ENCODE data around the gene HHAT.
A peak's percentile ranks its signal among the peaks of the same experiment; 100 is the strongest.

The HHAT gene

DNA sequence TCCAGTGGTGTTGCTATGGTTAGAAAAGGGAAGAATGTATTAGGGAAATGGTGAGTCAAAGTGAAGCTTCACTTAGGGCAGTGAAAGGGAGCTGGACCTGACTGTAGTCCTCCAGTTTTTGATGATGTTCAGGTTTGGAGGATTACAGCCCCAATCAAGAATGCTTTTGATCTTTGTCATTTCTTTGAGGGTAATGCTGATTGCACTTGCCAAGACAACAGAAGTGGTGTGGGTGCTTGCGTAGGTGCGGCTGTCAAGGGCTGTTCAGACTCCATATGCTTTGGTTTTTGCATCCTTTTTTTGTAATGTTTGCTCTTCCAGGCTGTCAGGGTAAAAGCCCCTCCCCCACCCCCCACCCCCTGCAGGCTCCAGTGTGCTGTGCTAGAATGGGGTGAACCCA, 38.9 kb downstream of the HHAT start:
- no peak for TF ChIP-seq ZNF274 (IDR thresholded peaks at IDR 0.05; ENCODE audit: low read depth, low read length)
- TF ChIP-seq SUZ12 (IDR thresholded peaks at IDR 0.05; ENCODE audit: extremely low read depth, insufficient read depth, insufficient read length), result no peak
- no peak for TF ChIP-seq YY1 (IDR thresholded peaks at IDR 0.05; ENCODE audit: insufficient read depth, insufficient read length)
- Histone ChIP-seq H3K9ac (ENCODE audit: insufficient read length, low read depth) (no peak overlapping the region), H3K4me1 (ENCODE audit: insufficient read depth, insufficient read length) (no peaks in the 10 kb centered on the region), H3K4me3 (ENCODE audit: insufficient read length, low read depth) (no peak overlapping the region), H3K27me3 (ENCODE audit: insufficient read depth, insufficient read length) (no peaks in the 10 kb centered on the region), H3K36me3 (ENCODE audit: insufficient read depth, insufficient read length, low read length) (no peaks in the 10 kb centered on the region), H3K9me3 (ENCODE audit: insufficient read depth, low read length) (no peaks in the 10 kb centered on the region)
- no peak for DNase-seq (ENCODE audit: low read depth, low spot score)

DNA sequence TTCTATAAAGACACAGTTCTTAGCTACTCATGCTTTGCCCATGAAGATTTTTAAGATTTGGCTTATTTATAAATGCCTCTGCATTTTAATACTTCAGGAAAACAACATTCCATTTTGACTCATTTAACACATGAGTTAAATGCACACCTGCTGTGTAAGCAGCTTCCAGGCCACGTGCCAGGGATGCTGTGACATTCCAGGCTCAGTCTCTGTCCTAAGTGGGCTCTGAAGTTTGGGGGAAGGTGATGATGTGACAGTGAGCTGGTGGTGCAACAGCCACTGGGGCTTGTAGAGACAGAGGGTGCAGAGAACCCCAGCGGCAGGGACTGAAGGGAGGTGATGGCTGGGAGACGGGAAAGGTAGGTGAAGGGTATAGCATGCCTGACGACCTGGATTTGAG, 40.7 kb downstream of the HHAT start:
- no peak overlapping the region for H3K4me3 ChIP-seq (ENCODE audit: insufficient read length, low read depth)
- TF ChIP-seq ZNF274 (IDR thresholded peaks at IDR 0.05; ENCODE audit: low read depth, low read length) (no peak), SUZ12 (IDR thresholded peaks at IDR 0.05; ENCODE audit: extremely low read depth, insufficient read depth, insufficient read length) (no peak), YY1 (IDR thresholded peaks at IDR 0.05; ENCODE audit: insufficient read depth, insufficient read length) (no peak)
- no peaks in the 10 kb centered on the region for H3K36me3 ChIP-seq (ENCODE audit: insufficient read depth, insufficient read length, low read length)
- no peaks in the 10 kb centered on the region for H3K27me3 ChIP-seq (ENCODE audit: insufficient read depth, insufficient read length)
- DNase-seq (ENCODE audit: low read depth, low spot score), result peak; percentile 38
- H3K4me1 ChIP-seq (ENCODE audit: insufficient read depth, insufficient read length), result no peaks in the 10 kb centered on the region
- no peaks in the 10 kb centered on the region for H3K9me3 ChIP-seq (ENCODE audit: insufficient read depth, low read length)
- H3K9ac ChIP-seq (ENCODE audit: insufficient read length, low read depth), result no peak overlapping the region

DNA sequence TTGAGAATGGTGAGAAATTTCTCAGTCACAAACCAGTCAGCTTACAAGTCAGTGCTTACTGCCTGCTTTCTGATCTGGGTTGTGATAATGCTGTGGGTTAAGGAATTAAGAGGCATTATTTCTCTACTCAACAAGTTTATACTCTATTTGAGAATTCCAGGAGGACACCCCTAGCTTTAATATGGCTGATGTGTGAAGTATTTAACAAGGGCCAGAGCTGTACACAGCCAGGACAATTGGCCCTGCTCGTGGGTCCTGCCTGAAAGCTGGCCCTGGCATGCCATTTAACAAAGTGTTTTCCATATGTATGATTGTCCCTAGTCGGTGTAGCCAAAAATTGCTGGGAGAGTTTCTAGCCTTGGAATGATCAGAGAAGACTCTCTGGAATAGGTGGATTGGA, 43.2 kb downstream of the HHAT start:
- Histone ChIP-seq H3K36me3 (ENCODE audit: insufficient read depth, insufficient read length, low read length) (no peaks in the 10 kb centered on the region), H3K9ac (ENCODE audit: insufficient read length, low read depth) (no peak overlapping the region)
- TF ChIP-seq SUZ12 (IDR thresholded peaks at IDR 0.05; ENCODE audit: extremely low read depth, insufficient read depth, insufficient read length) (no peak), ZNF274 (IDR thresholded peaks at IDR 0.05; ENCODE audit: low read depth, low read length) (no peak), YY1 (IDR thresholded peaks at IDR 0.05; ENCODE audit: insufficient read depth, insufficient read length) (no peak)

DNA sequence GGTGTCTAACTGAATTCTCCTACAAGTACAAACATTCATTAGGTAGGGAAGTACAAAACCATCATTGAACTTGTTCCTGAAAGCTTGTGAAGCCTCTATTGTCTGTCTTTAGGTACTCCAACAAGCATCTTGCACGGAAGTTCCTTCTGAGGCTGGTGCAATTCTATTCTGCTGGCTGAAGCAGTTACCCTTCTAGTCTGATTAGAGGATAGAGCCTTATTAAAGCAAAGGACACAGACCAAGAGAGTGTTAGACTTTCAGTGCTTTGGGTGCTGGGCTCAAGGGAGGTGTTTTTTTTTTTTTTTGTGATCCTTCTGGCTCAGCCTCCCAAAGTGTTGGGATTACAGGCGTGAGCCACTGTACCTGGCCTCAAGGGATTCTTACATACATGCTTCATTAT, 43.8 kb downstream of the HHAT start:
- TF ChIP-seq SUZ12 (IDR thresholded peaks at IDR 0.05; ENCODE audit: extremely low read depth, insufficient read depth, insufficient read length), result no peak
- TF ChIP-seq YY1 (IDR thresholded peaks at IDR 0.05; ENCODE audit: insufficient read depth, insufficient read length), result no peak
- no peak for TF ChIP-seq ZNF274 (IDR thresholded peaks at IDR 0.05; ENCODE audit: low read depth, low read length)
- no peak for DNase-seq (ENCODE audit: low read depth, low spot score)
- H3K9me3 ChIP-seq (ENCODE audit: insufficient read depth, low read length), result no peaks in the 10 kb centered on the region
- H3K36me3 ChIP-seq (ENCODE audit: insufficient read depth, insufficient read length, low read length), result no peaks in the 10 kb centered on the region
- H3K27me3 ChIP-seq (ENCODE audit: insufficient read depth, insufficient read length), result no peaks in the 10 kb centered on the region
- no peak overlapping the region for H3K9ac ChIP-seq (ENCODE audit: insufficient read length, low read depth)
- no peak overlapping the region for H3K4me3 ChIP-seq (ENCODE audit: insufficient read length, low read depth)
- peaks cover 3% of the 10 kb centered on the region for H3K4me1 ChIP-seq (ENCODE audit: insufficient read depth, insufficient read length)

More for the DNA sequence above, 43.2 kb downstream of the HHAT start:
- Histone ChIP-seq H3K4me3 (ENCODE audit: insufficient read length, low read depth) (no peak overlapping the region), H3K27me3 (ENCODE audit: insufficient read depth, insufficient read length) (no peaks in the 10 kb centered on the region), H3K9me3 (ENCODE audit: insufficient read depth, low read length) (no peaks in the 10 kb centered on the region), H3K4me1 (ENCODE audit: insufficient read depth, insufficient read length) (peaks cover 3% of the 10 kb centered on the region)
- DNase-seq (ENCODE audit: low read depth, low spot score), result no peak

DNA sequence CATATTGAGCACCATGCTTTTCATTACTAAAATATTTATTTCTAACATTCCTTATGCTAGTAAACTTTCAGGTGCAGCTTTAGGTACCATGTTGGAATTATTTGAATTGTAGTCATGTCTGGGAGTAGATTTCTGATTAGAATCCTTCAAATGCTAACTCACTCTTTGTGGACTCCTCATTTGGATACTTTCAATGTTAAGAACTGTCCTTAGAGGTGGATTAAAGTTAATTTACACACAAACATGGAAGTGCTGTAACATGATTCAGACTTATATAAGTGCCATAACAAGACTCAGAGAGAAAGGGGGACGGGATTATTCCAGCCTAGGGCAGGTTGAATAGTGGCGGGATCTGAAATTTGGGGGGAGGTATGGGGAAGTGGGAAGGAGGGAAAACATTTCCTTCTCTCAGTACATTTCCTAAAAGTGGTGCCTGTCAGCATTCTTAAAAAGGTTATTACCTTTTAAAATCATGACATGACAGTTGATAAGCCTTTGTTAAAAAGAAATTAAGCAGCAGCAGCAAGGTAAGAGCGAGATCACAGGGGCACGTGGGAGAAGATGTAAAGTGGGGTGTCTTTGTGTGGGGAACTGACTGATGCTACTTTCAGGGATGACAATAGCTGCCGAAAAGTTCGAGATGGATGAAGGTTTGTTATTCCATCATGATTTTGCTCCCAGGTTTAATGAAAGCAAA, 44.4 kb downstream of the HHAT start:
- H3K4me1 ChIP-seq (ENCODE audit: insufficient read depth, insufficient read length), result peaks cover 5% of the 10 kb centered on the region
- H3K9me3 ChIP-seq (ENCODE audit: insufficient read depth, low read length), result no peaks in the 10 kb centered on the region
- no peak for DNase-seq (ENCODE audit: low read depth, low spot score)
- H3K27me3 ChIP-seq (ENCODE audit: insufficient read depth, insufficient read length), result no peaks in the 10 kb centered on the region
- no peak overlapping the region for H3K9ac ChIP-seq (ENCODE audit: insufficient read length, low read depth)
- TF ChIP-seq SUZ12 (IDR thresholded peaks at IDR 0.05; ENCODE audit: extremely low read depth, insufficient read depth, insufficient read length) (no peak), ZNF274 (IDR thresholded peaks at IDR 0.05; ENCODE audit: low read depth, low read length) (no peak), YY1 (IDR thresholded peaks at IDR 0.05; ENCODE audit: insufficient read depth, insufficient read length) (no peak)
- H3K4me3 ChIP-seq (ENCODE audit: insufficient read length, low read depth), result no peak overlapping the region
- H3K36me3 ChIP-seq (ENCODE audit: insufficient read depth, insufficient read length, low read length), result no peaks in the 10 kb centered on the region

DNA sequence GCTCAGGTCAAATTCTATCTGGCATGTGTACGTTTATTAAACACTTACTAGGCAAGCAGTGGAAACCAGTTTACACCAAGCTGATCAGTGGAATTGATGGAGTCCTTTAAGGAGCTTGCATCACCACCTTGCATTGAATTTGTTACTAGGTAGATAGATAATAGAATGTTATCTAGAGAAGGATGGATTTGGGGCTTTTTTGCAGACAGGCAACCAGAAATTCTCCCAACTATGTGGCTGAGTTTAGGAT, 44.9 kb downstream of the HHAT start:
- peaks cover 5% of the 10 kb centered on the region for H3K4me1 ChIP-seq (ENCODE audit: insufficient read depth, insufficient read length)
- H3K9ac ChIP-seq (ENCODE audit: insufficient read length, low read depth), result no peak overlapping the region
- no peaks in the 10 kb centered on the region for H3K27me3 ChIP-seq (ENCODE audit: insufficient read depth, insufficient read length)
- TF ChIP-seq SUZ12 (IDR thresholded peaks at IDR 0.05; ENCODE audit: extremely low read depth, insufficient read depth, insufficient read length), result no peak
- no peaks in the 10 kb centered on the region for H3K36me3 ChIP-seq (ENCODE audit: insufficient read depth, insufficient read length, low read length)
- no peaks in the 10 kb centered on the region for H3K9me3 ChIP-seq (ENCODE audit: insufficient read depth, low read length)
- no peak overlapping the region for H3K4me3 ChIP-seq (ENCODE audit: insufficient read length, low read depth)
- DNase-seq (ENCODE audit: low read depth, low spot score), result no peak

DNA sequence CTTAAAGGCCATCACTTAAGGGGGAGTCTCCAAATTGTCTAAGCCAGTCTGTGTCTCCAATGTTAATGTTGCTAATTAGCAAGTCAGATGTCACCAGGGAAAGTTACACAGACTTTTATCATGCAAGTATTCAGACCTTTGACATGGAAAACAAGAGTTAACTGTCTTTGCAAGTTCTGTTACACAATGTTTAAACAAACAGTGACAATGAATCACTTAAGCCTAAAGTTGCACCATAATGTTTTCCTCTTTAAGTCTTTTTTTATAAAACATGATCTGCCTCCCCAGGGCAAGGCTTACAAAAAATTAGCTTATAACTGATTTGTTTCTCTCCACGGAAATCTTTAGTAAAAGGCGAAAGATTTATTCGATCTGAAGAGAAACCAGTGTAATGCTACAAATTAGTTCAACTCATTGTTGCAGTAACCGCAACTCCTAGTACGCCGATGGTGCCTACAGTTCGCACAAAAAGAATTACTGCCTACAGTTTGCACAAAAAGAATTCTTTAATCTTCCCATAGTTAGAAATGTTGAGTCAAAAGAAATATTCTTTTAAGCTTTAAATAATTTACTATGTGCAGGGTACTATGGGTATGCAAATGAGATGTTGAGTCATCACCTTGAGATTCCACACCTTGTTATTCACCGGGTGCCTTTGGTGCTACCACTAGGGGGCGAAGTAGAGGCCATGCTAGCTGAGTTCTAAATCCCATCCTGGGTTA, 45.3 kb downstream of the HHAT start:
- H3K27me3 ChIP-seq (ENCODE audit: insufficient read depth, insufficient read length), result no peaks in the 10 kb centered on the region
- H3K4me3 ChIP-seq (ENCODE audit: insufficient read length, low read depth), result no peak overlapping the region
- H3K36me3 ChIP-seq (ENCODE audit: insufficient read depth, insufficient read length, low read length), result no peaks in the 10 kb centered on the region
- H3K4me1 ChIP-seq (ENCODE audit: insufficient read depth, insufficient read length), result peaks cover 5% of the 10 kb centered on the region
- H3K9me3 ChIP-seq (ENCODE audit: insufficient read depth, low read length), result no peaks in the 10 kb centered on the region
- H3K9ac ChIP-seq (ENCODE audit: insufficient read length, low read depth), result no peak overlapping the region
- DNase-seq (ENCODE audit: low read depth, low spot score), result peak; percentile 99
- TF ChIP-seq ZNF274 (IDR thresholded peaks at IDR 0.05; ENCODE audit: low read depth, low read length), result no peak
- TF ChIP-seq YY1 (IDR thresholded peaks at IDR 0.05; ENCODE audit: insufficient read depth, insufficient read length), result no peak
- TF ChIP-seq SUZ12 (IDR thresholded peaks at IDR 0.05; ENCODE audit: extremely low read depth, insufficient read depth, insufficient read length), result no peak
